Endothelial cell of umbilical vein (primary cell): ENCODE results near the gene EPB42.

Experiments used
- CTCF ChIP-seq, 2 donors: IDR thresholded peaks; 1 replicate in 1 of 2; 2 replicates in 1 of 2; pipeline ENCODE4 v1.5.1; 2011; ENCODE audit warnings: low read length in 2 of 2, mild to moderate bottlenecking in 2 of 2, moderate library complexity in 2 of 2, control low read depth in 1 of 2, inconsistent platforms in 1 of 2, low read depth in 1 of 2; ENCODE audit not compliant: insufficient read depth in 1 of 2; ENCODE audit errors: extremely low read depth in 1 of 2
- POLR2A ChIP-seq: IDR thresholded peaks from 2 replicates; pipeline ENCODE4 v1.6.1; 2012; ENCODE audit warnings: low read depth, mild to moderate bottlenecking, control low read depth, low read length
- POLR2AphosphoS5 ChIP-seq: IDR thresholded peaks from 2 replicates; pipeline ENCODE4 v1.6.1; 2012; ENCODE audit warnings: low read depth, mild to moderate bottlenecking, control low read depth, low read length, moderate library complexity; ENCODE audit not compliant: insufficient read depth
- TF ChIP-seq, protein P1 (sequence below): IDR thresholded peaks from 2 replicates; pipeline ENCODE4 v1.6.1; 2011; ENCODE audit not compliant: insufficient read depth, insufficient read length

GRCh38 chr15:43215961-43216360 is 4.9 kb downstream of the EPB42 start:
- TF ChIP-seq CTCF (IDR thresholded peaks at IDR 0.05; ENCODE audit: extremely low read depth in 1 of 2, insufficient read depth in 1 of 2, low read depth in 1 of 2, low read length in 2 of 2) (no peak), POLR2A (no peak), POLR2AphosphoS5 (no peak)
- TF ChIP-seq, protein P1, sequence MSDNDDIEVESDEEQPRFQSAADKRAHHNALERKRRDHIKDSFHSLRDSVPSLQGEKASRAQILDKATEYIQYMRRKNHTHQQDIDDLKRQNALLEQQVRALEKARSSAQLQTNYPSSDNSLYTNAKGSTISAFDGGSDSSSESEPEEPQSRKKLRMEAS = no peak
